OCI-LY7 (cell line): ENCODE results near the gene PIGL. TPM values are rescaled to one million over a fixed set of nuclear protein-coding genes. Genes with fewer than 3 reads are reported as not detected.

Source experiments
- BruUV-seq: library from RNA; stranded (reverse); fragments of 400-500 nt; replicated peaks from 2 replicates; lab custom pipeline; 2021; lab: Mats Ljungman, UMichigan
- CTCF ChIA-PET: fragments of 300-600 bp; sonication (Branson Sonifier 250); formaldehyde crosslinking; loops from one replicate; lab custom pipeline; 2022; ENCODE audit warnings: antibody characterized with exemption; ENCODE audit not compliant: unreplicated experiment; lab: Charles Lee
- POLR2A ChIA-PET: fragments of 300-600 bp; sonication (Branson Sonifier 250); formaldehyde crosslinking; loops from one replicate; lab custom pipeline; 2022; ENCODE audit warnings: antibody characterized with exemption; lab: Charles Lee
- DNase-seq: peaks from one replicate; pipeline ENCODE4 v3.0.0-alpha.2; 2015; ENCODE audit warnings: low spot score
- H2AFZ ChIP-seq: fragments of 200-600 bp; sonication (generic), shearing (Covaris generic); 2 replicates; pipeline ENCODE4 v1.6.1; 2014; ENCODE audit warnings: mild to moderate bottlenecking, antibody characterized with exemption, low read length, moderate library complexity
- H3K27ac ChIP-seq: fragments of 200-600 bp; sonication (generic); 2 replicates; pipeline ENCODE4 v1.5.1; 2014; ENCODE audit warnings: mixed run types, low read depth, mild to moderate bottlenecking, moderate library complexity, low read length, inconsistent platforms; ENCODE audit not compliant: poor library complexity, severe bottlenecking
- H3K36me3 ChIP-seq: fragments of 200-600 bp; sonication (generic); 2 replicates; pipeline ENCODE4 v1.6.1; 2014; ENCODE audit warnings: mild to moderate bottlenecking, antibody characterized with exemption, low read length, moderate library complexity, mixed read lengths; ENCODE audit not compliant: insufficient read depth
- H3K4me1 ChIP-seq: fragments of 200-600 bp; sonication (generic); 2 replicates; pipeline ENCODE4 v1.5.1; 2014; ENCODE audit warnings: mild to moderate bottlenecking, low read length; ENCODE audit not compliant: insufficient read depth, poor library complexity, severe bottlenecking
- H3K4me2 ChIP-seq: fragments of 200-600 bp; sonication (generic); 2 replicates; pipeline ENCODE4 v1.6.1; 2014; ENCODE audit warnings: mild to moderate bottlenecking, low read length
- H3K4me3 ChIP-seq: fragments of 200-600 bp; sonication (generic); 2 replicates; pipeline ENCODE4 v1.5.1; 2014; ENCODE audit warnings: mild to moderate bottlenecking, low read depth, low read length; ENCODE audit not compliant: poor library complexity, severe bottlenecking
- H3K79me2 ChIP-seq: fragments of 200-600 bp; sonication (generic); 2 replicates; pipeline ENCODE4 v1.6.1; 2016; ENCODE audit warnings: low read depth, mild to moderate bottlenecking, low read length, moderate library complexity, mixed read lengths; ENCODE audit not compliant: insufficient read depth
- H3K9me2 ChIP-seq: fragments of 200-600 bp; sonication (generic); 2 replicates; pipeline ENCODE4 v1.6.1; 2016; ENCODE audit warnings: mild to moderate bottlenecking, low read length, mixed read lengths; ENCODE audit not compliant: insufficient read depth
- H3K9me3 ChIP-seq: fragments of 200-600 bp; sonication (generic); 2 replicates; pipeline ENCODE4 v1.6.1; 2014; ENCODE audit warnings: mild to moderate bottlenecking, mixed run types, low read length, mixed read lengths
- H4K20me1 ChIP-seq: fragments of 200-600 bp; sonication (generic); 2 replicates; pipeline ENCODE4 v1.6.1; 2014; ENCODE audit warnings: mild to moderate bottlenecking, antibody characterized with exemption, low read length, moderate library complexity, mixed read lengths; ENCODE audit not compliant: insufficient read depth
- CTCF ChIP-seq: fragments of 200-600 bp; sonication (generic); conservative IDR thresholded peaks from 2 replicates; pipeline ENCODE4 v1.5.1; 2014; ENCODE audit warnings: mild to moderate bottlenecking, antibody characterized with exemption, low read length, moderate library complexity, mixed read lengths
- EZH2phosphoT487 ChIP-seq: fragments of 200-600 bp; sonication (generic); IDR thresholded peaks from 2 replicates; pipeline ENCODE4 v1.6.1; 2018; ENCODE audit warnings: low read depth, borderline replicate concordance, mild to moderate bottlenecking, mixed run types, antibody characterized with exemption, low read length, moderate library complexity, mixed read lengths
- intact Hi-C: fragments of 100-400 bp; cut with micrococcal nuclease; formaldehyde crosslinking; loops from one replicate; pipeline ENCODE4 v1.10.0; 2022; ENCODE audit not compliant: unreplicated experiment
- total RNA-seq, 2 experiments: library from RNA; depleted of rRNA in 1 of 2; stranded (reverse); fragments of >200 nt in 1 of 2; shearing (Covaris generic) in 1 of 2; gene quantifications; 2 replicates each; pipeline ENCODE4 v1.2.3, GENCODE V29; 2014 to 2022

PIGL gene
- total RNA-seq, 2 experiments from 2014 or later = 39.4 to 43.6 TPM

GRCh38 chr17:16214190-16215001 is 2.6 kb upstream of the PIGL start:
- Histone ChIP-seq H3K36me3 (peaks cover 5% of the 10 kb centered on the region), H3K9me3 (peaks cover 4% of the 10 kb centered on the region; the same call in 1 of the 2 replicates), H3K4me3 (peak overlapping the region; percentile 75), H3K79me2 (peaks cover 79% of the 10 kb centered on the region), H4K20me1 (peaks cover 16% of the 10 kb centered on the region; the same call in 1 of the 2 replicates), H3K9me2 (no peaks in the 10 kb centered on the region), H2AFZ (peak overlapping the region; percentile 77), H3K4me1 (peaks cover 20% of the 10 kb centered on the region), H3K27ac (peak overlapping the region; percentile 87), H3K4me2 (peak overlapping the region; percentile 90)
- POLR2A ChIA-PET = interaction anchor here (0.7 to 1.2 kb wide), 4 partner anchors 9 to 25 kb away, joined by 3 to 7 read pairs (median 3); no protein-coding TSS in a partner anchor
- no TSS peak for BruUV-seq
- no peak for TF ChIP-seq CTCF
- no peak for TF ChIP-seq EZH2phosphoT487
- intact Hi-C loops = loop anchor here (5.0 kb wide), 2 partner anchors 73 to 138 kb away; partner anchors contain the start of gene CENPV
- CTCF ChIA-PET = no interaction called here
- no peak for DNase-seq

GRCh38 chr17:16215002-16215272 is 2.1 kb upstream of the PIGL start:
- no TSS peak for BruUV-seq
- Histone ChIP-seq H3K9me3 (peaks cover 4% of the 10 kb centered on the region; the same call in 1 of the 2 replicates), H3K27ac (peak overlapping the region; percentile 87), H3K4me3 (peak overlapping the region; percentile 75), H4K20me1 (peaks cover 16% of the 10 kb centered on the region; the same call in 1 of the 2 replicates), H3K79me2 (peaks cover 78% of the 10 kb centered on the region), H3K4me2 (peak overlapping the region; percentile 90), H2AFZ (peak overlapping the region; percentile 77), H3K9me2 (no peaks in the 10 kb centered on the region), H3K4me1 (peaks cover 20% of the 10 kb centered on the region), H3K36me3 (peaks cover 10% of the 10 kb centered on the region)
- TF ChIP-seq CTCF (no peak), EZH2phosphoT487 (no peak)
- CTCF ChIA-PET = no interaction called here
- intact Hi-C loops = loop anchor here (5.0 kb wide), 2 partner anchors 72 to 137 kb away; partner anchors contain the start of gene CENPV
- POLR2A ChIA-PET = interaction anchor here (1.0 kb wide), 1 partner anchor 9 kb away, joined by 3 read pairs; no protein-coding TSS in a partner anchor
- DNase-seq = peak; percentile 60
